Measurements from ENCODE around the gene COMMD10. TPM values are rescaled to one million over a fixed set of nuclear protein-coding genes. Genes with fewer than 3 reads are reported as not detected.

The COMMD10 gene
- total and polyA plus RNA-seq, 2 of the 8 experiments (the other 6 are each of a cell fraction or from before 2014, with no cell fraction given) = 16.5 to 43.4 TPM

- no peak overlapping the region for H2AFZ ChIP-seq (ENCODE audit: low read length)
- no peaks in the 10 kb centered on the region for H3K9me3 ChIP-seq (ENCODE audit: insufficient read depth in 2 of 2, low read depth in 1 of 2, low read length in 1 of 2)
- POLR2A ChIA-PET (ENCODE audit: partially characterized antibody) = no interaction called here
- H3K23ac ChIP-seq (ENCODE audit: insufficient read length) = no peak overlapping the region
- no peaks in the 10 kb centered on the region for H4K20me1 ChIP-seq (replicated peaks in 1 of 2; ENCODE audit: control insufficient read depth in 1 of 2, insufficient read depth in 2 of 2, low read length in 2 of 2)
- H3K56ac ChIP-seq (replicated peaks; ENCODE audit: insufficient read length, low read depth, low read length) = no peak overlapping the region
- no peaks in the 10 kb centered on the region for H3K4me1 ChIP-seq (replicated peaks in 1 of 4; ENCODE audit: control insufficient read depth in 3 of 4, insufficient read depth in 4 of 4, low read length in 3 of 4)
- no peak overlapping the region for H4K5ac ChIP-seq (ENCODE audit: insufficient read length, low read depth, low read length)
- TF ChIP-seq NANOG (IDR thresholded peaks at IDR 0.05; ENCODE audit: insufficient read depth, low read depth, low read length, poor library complexity, severe bottlenecking) (no peak), SIX5 (IDR thresholded peaks at IDR 0.05; ENCODE audit: low read depth, low read length) (no peak), CTBP2 (IDR thresholded peaks at IDR 0.05; ENCODE audit: borderline replicate concordance, insufficient read depth, insufficient read length, low read length) (no peak), TEAD4 (IDR thresholded peaks at IDR 0.05; ENCODE audit: low read depth, low read length) (no peak), RNF2 (IDR thresholded peaks at IDR 0.05; ENCODE audit: borderline replicate concordance, low read depth, low read length, missing control alignments, poor library complexity, severe bottlenecking) (no peak), SIRT6 (IDR thresholded peaks at IDR 0.05; ENCODE audit: low read length) (no peak), HDAC6 (IDR thresholded peaks at IDR 0.05; ENCODE audit: low read depth, low read length) (no peak)
- no peaks in the 10 kb centered on the region for H3K27me3 ChIP-seq (replicated peaks in 1 of 4; ENCODE audit: control insufficient read depth in 3 of 4, extremely low read depth in 1 of 4, insufficient read depth in 3 of 4, low read length in 3 of 4)
- H3K9ac ChIP-seq (replicated peaks in 1 of 4; ENCODE audit: extremely low read depth in 1 of 4, low read depth in 3 of 4, low read length in 3 of 4) = no peak overlapping the region
- H3K4ac ChIP-seq (replicated peaks; ENCODE audit: insufficient read length, low read depth, low read length) = no peak overlapping the region
- no peak overlapping the region for H2BK120ac ChIP-seq (replicated peaks; ENCODE audit: low read depth, low read length)
- H4K91ac ChIP-seq (replicated peaks; ENCODE audit: insufficient read length, low read length) = no peak overlapping the region
- H3K36me3 ChIP-seq (ENCODE audit: control insufficient read depth in 2 of 4, insufficient read depth in 4 of 4, low read length in 3 of 4) = no peaks in the 10 kb centered on the region
- H2BK12ac ChIP-seq (ENCODE audit: low read depth, low read length) = no peak overlapping the region
- no peak overlapping the region for H3K4me2 ChIP-seq (ENCODE audit: insufficient read depth in 1 of 2, low read depth in 2 of 2, low read length in 2 of 2)
- no peaks in the 10 kb centered on the region for H3K23me2 ChIP-seq (ENCODE audit: low read depth, low read length)
- no peaks in the 10 kb centered on the region for H3K79me1 ChIP-seq (ENCODE audit: low read depth, low read length)
- H3K14ac ChIP-seq (ENCODE audit: insufficient read length) = no peak overlapping the region
- no peak overlapping the region for H3K27ac ChIP-seq (ENCODE audit: low read depth, low read length)
- H3K79me2 ChIP-seq (ENCODE audit: control insufficient read depth in 1 of 2, insufficient read depth in 2 of 2, low read length in 2 of 2) = no peaks in the 10 kb centered on the region
- no peak overlapping the region for H3K4me3 ChIP-seq (ENCODE audit: extremely low read depth in 1 of 4, insufficient read depth in 2 of 4, low read depth in 3 of 4, low read length in 4 of 4)
- no peak overlapping the region for H2AK5ac ChIP-seq (ENCODE audit: low read depth, low read length)
- H3K18ac ChIP-seq (ENCODE audit: extremely low read depth, low read length) = no peak overlapping the region
- no peak for DNase-seq (ENCODE audit: low read depth in 1 of 2, low spot score in 2 of 2)
- no peak overlapping the region for H2BK5ac ChIP-seq (ENCODE audit: low read depth, low read length)
- H2BK20ac ChIP-seq (ENCODE audit: low read length) = no peak overlapping the region
- WGBS, 2 experiments (ENCODE audit: extremely low coverage in 1 of 2, insufficient coverage in 1 of 2, insufficient read length in 1 of 2, insufficient replicate concordance in 2 of 2, low coverage in 1 of 2, low lambda C conversion rate in 2 of 2, missing lambda C conversion rate in 1 of 2) = 79% methylated on average over 2 of the region's 2 CpGs; no CpG with 5 or more reads in 1 of the 2 experiments
- FAIRE-seq = no peak
- H4K8ac ChIP-seq (ENCODE audit: extremely low read depth, insufficient read depth, low read length) = no peak overlapping the region
- CTCF ChIA-PET (ENCODE audit: partially characterized antibody) = interaction anchor here (1.4 to 2.9 kb wide), 2 partner anchors 93 to 144 kb away, joined by 3 to 19 read pairs; no protein-coding TSS in a partner anchor
- no peak overlapping the region for H2BK15ac ChIP-seq (ENCODE audit: low read length)
Observed at GRCh38 chr5:116144991-116145390, 60.2 kb downstream of the COMMD10 start.

All from H1 (cell line).